ENCODE results near the gene SUFU. TPM values are rescaled to one million over a fixed set of nuclear protein-coding genes. Genes with fewer than 3 reads are reported as not detected.

Gene SUFU
- total RNA-seq, 4 donors from 2014 or later = 2.3 to 5.4 (median 4.4) TPM

GRCh38 chr10:102511583-102512274, 8.0 kb downstream of the SUFU start:
- peak; percentile 57 to 62 for DNase-seq
- Histone ChIP-seq H3K36me3 (peaks cover 0 to 4% of the 10 kb centered on the region in 2 donors), H3K4me1 (peaks cover 0 to 6% of the 10 kb centered on the region in 2 donors), H3K27ac (no peak overlapping the region), H3K4me3 (replicated peaks in 1 of 3) (no peak overlapping the region), H3K27me3 (no peaks in the 10 kb centered on the region), H3K9me3 (no peaks in the 10 kb centered on the region)
- WGBS, 2 donors = 63 to 71% methylated on average over 6 of the region's 6 CpGs
- no peak for TF ChIP-seq CTCF (IDR thresholded peaks at IDR 0.05)
- no peak for TF ChIP-seq POLR2A (IDR thresholded peaks at IDR 0.05)
- intact Hi-C loops (cut with DNase I) = no loop called here

- TF ChIP-seq POLR2A (IDR thresholded peaks at IDR 0.05) (no peak), CTCF (IDR thresholded peaks at IDR 0.05) (no peak)
- H3K27me3 ChIP-seq = no peaks in the 10 kb centered on the region
- H3K4me1 ChIP-seq = peaks cover 0 to 6% of the 10 kb centered on the region in 2 donors
These were observed 10.9 kb downstream of the SUFU start for GRCh38 chr10:102514487-102515311.

GRCh38 chr10:102515724-102516123, 12.0 kb downstream of the SUFU start:
- WGBS, 2 donors = 91 to 98% methylated on average over 3 of the region's 3 CpGs
- intact Hi-C loops (cut with DNase I) = no loop called here
- Histone ChIP-seq H3K4me1 (peaks cover 0 to 6% of the 10 kb centered on the region in 2 donors), H3K27me3 (no peaks in the 10 kb centered on the region), H3K9me3 (no peaks in the 10 kb centered on the region), H3K36me3 (no peaks in the 10 kb centered on the region), H3K4me3 (replicated peaks in 1 of 3) (no peak overlapping the region), H3K27ac (no peak overlapping the region)
- no peak for DNase-seq
- no peak for TF ChIP-seq POLR2A (IDR thresholded peaks at IDR 0.05)

More at GRCh38 chr10:102514487-102515311, 10.9 kb downstream of the SUFU start:
- intact Hi-C loops (cut with DNase I) = no loop called here
- Histone ChIP-seq H3K9me3 (no peaks in the 10 kb centered on the region), H3K27ac (no peak overlapping the region), H3K4me3 (replicated peaks in 1 of 3) (no peak overlapping the region), H3K36me3 (peaks cover 0 to 2% of the 10 kb centered on the region in 2 donors)
- 88 to 91% methylated on average over 10 to 12 of the region's 12 CpGs for WGBS, 2 donors
- no peak for DNase-seq

- 95 to 97% methylated on average over 3 of the region's 3 CpGs for whole genome bisulfite sequencing, 2 donors
- Histone ChIP-seq H3K4me3 (replicated peaks in 1 of 3) (no peak overlapping the region), H3K9me3 (no peaks in the 10 kb centered on the region), H3K27me3 (no peaks in the 10 kb centered on the region), H3K4me1 (no peaks in the 10 kb centered on the region), H3K36me3 (no peaks in the 10 kb centered on the region), H3K27ac (no peak overlapping the region)
- no peak for DNase-seq
- intact Hi-C loops (cut with DNase I) = no loop called here
- TF ChIP-seq POLR2A (IDR thresholded peaks at IDR 0.05) (no peak), CTCF (IDR thresholded peaks at IDR 0.05) (no peak)
These were observed 13.8 kb downstream of the SUFU start for GRCh38 chr10:102517553-102517952.

GRCh38 chr10:102519246-102519825, 15.6 kb downstream of the SUFU start:
- Histone ChIP-seq H3K36me3 (no peaks in the 10 kb centered on the region), H3K4me3 (replicated peaks in 1 of 3) (no peak overlapping the region), H3K4me1 (no peaks in the 10 kb centered on the region), H3K9me3 (no peaks in the 10 kb centered on the region), H3K27ac (no peak overlapping the region), H3K27me3 (no peaks in the 10 kb centered on the region)
- WGBS, 2 donors = 91 to 96% methylated on average over 12 of the region's 12 CpGs
- no peak for DNase-seq
- no peak for TF ChIP-seq CTCF (IDR thresholded peaks at IDR 0.05)
- no peak for TF ChIP-seq POLR2A (IDR thresholded peaks at IDR 0.05)
- intact Hi-C loops (cut with DNase I) = no loop called here
